Astrocyte of the spinal cord (primary cell): Measurements from ENCODE around the gene SLC22A3.
"Not testable (repeated sequence)": the region's sequence is repeated elsewhere in the genome, so short reads cannot be mapped to it uniquely, and the experiment has no call there.

Experiments used
- DNase-seq: peaks from one replicate; pipeline ENCODE4 v3.0.0; 2011; ENCODE audit warnings: low read depth, low spot score
- H3K4me3 ChIP-seq: 2 replicates; pipeline ENCODE4 v1.5.1; 2011; ENCODE audit warnings: low read depth, mild to moderate bottlenecking, low read length, moderate library complexity
- CTCF ChIP-seq: IDR thresholded peaks from 2 replicates; pipeline ENCODE4 v1.5.1; 2012; ENCODE audit warnings: low read depth, mild to moderate bottlenecking, low read length, inconsistent platforms
- in situ Hi-C: cut with HindIII; loops from 2 replicates; pipeline ENCODE4 v1.10.0; 2017; ENCODE audit warnings: low sequenced_read_pairs

SLC22A3 gene

GRCh38 chr6:160388922-160389321, 40.7 kb downstream of the SLC22A3 start:
- no peak for TF ChIP-seq CTCF
- H3K4me3 ChIP-seq = no peak overlapping the region
- in situ Hi-C loops = no loop called here
- no peak for DNase-seq

- in situ Hi-C loops = no loop called here
- no peak for TF ChIP-seq CTCF
- DNase-seq = peak; percentile 25
- H3K4me3 ChIP-seq = no peak overlapping the region
Measured at GRCh38 chr6:160391419-160392116, 43.4 kb downstream of the SLC22A3 start.

- DNase-seq, in situ Hi-C loops, H3K4me3 ChIP-seq: not testable (repeated sequence)
Measured at GRCh38 chr6:160393442-160393841, 45.3 kb downstream of the SLC22A3 start.

- in situ Hi-C loops = no loop called here
- TF ChIP-seq CTCF = no peak
- no peak for DNase-seq
- H3K4me3 ChIP-seq = no peak overlapping the region
Measured at GRCh38 chr6:160393891-160394653, 45.9 kb downstream of the SLC22A3 start.

- in situ Hi-C loops = no loop called here
- no peak overlapping the region for H3K4me3 ChIP-seq
- DNase-seq = no peak
- no peak for TF ChIP-seq CTCF
Measured at GRCh38 chr6:160394654-160395035, 46.5 kb downstream of the SLC22A3 start.

GRCh38 chr6:160395187-160395586, 47.0 kb downstream of the SLC22A3 start:
- in situ Hi-C loops = no loop called here
- no peak for DNase-seq
- TF ChIP-seq CTCF = no peak
- no peak overlapping the region for H3K4me3 ChIP-seq

- DNase-seq = no peak
- no peak for TF ChIP-seq CTCF
- in situ Hi-C loops = no loop called here
- no peak overlapping the region for H3K4me3 ChIP-seq
Measured at GRCh38 chr6:160396292-160396691, 48.1 kb downstream of the SLC22A3 start.
